Smooth muscle cell of trachea (primary cell): Measurements from ENCODE around the gene INO80D. TPM values are rescaled to one million over a fixed set of nuclear protein-coding genes. Genes with fewer than 3 reads are reported as not detected.

Source experiments
- total RNA-seq: library from RNA; depleted of rRNA; stranded (reverse); fragments of >200 nt; gene quantifications from 2 replicates; pipeline ENCODE4 v1.2.1, GENCODE V29; 2014

INO80D gene
- total RNA-seq: 6.1 and 8.6 TPM in 2 replicates

DNA sequence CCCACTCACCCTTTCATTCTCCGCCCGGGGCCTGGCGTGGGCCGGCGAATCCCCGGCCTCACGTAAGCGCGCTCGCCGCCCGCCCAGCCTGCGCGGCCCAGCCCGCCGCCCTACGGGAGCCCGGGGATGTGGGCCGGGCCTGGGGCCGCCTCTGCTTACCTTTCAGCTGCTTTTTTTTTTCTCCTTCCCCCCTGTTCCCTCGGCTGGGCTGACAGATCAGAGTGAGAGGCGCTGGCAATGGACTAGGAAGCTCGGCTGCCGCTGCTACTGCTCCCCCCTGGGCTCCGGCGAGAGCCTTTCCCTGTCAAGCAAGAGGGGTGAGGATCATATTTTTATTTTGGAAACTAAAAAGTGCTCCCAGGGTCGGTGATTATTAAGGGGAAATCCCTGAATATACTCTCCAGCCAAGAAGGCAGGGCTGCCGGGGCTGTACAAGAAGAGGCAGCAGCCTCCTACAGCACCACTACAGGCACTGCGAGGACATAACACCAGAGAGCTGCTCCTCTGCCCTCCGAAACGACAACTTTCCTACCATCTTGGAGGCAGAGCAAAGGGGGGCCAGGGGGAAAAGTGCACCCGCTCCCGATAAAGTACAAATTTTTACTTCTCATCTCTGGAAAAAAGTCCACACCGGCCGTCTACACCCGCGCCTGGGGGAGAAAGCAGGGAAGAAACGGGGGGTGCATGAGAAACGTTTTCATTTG lies at the start of gene INO80D:
TSS of gene INO80D (minus strand) at position 433 of the 704 bp plus-strand sequence. CDS start 23,158 bp downstream, outside the sequence.

Other genes with a start within 250 kb of the INO80D start
- gene NDUFS1, start 73.3 kb upstream of the INO80D start, total RNA-seq: 110 and 203 TPM in 2 replicates
- 473 and 633 TPM in 2 replicates for gene EEF1B2, start 73.7 kb upstream of the INO80D start, total RNA-seq
- 10.4 and 13.1 TPM in 2 replicates for gene ZDBF2, start 188.5 kb upstream of the INO80D start, total RNA-seq